ENCODE results near the gene SMAD6. TPM values are rescaled to one million over a fixed set of nuclear protein-coding genes. Genes with fewer than 3 reads are reported as not detected.

SMAD6 gene
- total RNA-seq, 4 donors from 2014 or later = 9.2 to 68.8 (median 12.4) TPM

DNA sequence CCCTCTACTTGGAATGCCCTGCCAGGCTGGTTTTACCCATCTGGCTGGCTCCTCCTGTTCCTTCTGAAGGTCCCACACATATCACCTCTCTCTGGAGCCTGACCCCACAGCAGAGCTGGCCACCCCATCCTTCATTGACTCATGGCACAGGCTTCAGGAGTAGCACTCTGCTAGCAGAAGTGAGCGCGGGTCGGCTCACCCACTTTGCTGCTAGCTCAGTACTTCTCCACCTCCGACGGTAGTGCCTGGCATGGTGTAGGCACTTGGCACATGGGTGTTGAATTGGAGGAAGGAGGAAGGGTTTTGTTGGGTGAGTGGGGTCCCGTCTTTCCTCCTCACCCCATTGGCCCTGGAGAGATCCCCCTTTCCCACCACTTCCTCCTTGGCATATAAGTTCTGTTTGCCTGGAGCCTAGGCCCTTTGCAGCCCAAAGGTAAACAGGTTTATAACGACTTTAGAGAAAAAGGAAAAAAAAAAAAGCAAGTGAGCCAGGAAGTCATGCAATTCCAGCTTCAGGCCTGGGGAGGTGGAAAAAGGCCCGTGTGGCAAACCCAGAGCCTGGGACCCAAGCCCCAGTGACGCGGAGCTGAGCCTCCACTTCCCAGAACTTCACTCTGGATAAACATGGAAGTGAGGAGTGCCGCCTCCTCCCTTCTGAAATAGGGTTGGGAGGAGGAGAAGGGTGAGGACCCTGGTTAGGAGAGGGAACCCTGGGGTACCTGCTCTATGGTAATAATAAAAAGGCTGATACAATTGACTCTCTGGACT lies 35.4 kb downstream of the SMAD6 start:
- TF ChIP-seq, protein P1, sequence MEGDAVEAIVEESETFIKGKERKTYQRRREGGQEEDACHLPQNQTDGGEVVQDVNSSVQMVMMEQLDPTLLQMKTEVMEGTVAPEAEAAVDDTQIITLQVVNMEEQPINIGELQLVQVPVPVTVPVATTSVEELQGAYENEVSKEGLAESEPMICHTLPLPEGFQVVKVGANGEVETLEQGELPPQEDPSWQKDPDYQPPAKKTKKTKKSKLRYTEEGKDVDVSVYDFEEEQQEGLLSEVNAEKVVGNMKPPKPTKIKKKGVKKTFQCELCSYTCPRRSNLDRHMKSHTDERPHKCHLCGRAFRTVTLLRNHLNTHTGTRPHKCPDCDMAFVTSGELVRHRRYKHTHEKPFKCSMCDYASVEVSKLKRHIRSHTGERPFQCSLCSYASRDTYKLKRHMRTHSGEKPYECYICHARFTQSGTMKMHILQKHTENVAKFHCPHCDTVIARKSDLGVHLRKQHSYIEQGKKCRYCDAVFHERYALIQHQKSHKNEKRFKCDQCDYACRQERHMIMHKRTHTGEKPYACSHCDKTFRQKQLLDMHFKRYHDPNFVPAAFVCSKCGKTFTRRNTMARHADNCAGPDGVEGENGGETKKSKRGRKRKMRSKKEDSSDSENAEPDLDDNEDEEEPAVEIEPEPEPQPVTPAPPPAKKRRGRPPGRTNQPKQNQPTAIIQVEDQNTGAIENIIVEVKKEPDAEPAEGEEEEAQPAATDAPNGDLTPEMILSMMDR (IDR thresholded peaks at IDR 0.05; ENCODE audit: low read depth) = no peak

DNA sequence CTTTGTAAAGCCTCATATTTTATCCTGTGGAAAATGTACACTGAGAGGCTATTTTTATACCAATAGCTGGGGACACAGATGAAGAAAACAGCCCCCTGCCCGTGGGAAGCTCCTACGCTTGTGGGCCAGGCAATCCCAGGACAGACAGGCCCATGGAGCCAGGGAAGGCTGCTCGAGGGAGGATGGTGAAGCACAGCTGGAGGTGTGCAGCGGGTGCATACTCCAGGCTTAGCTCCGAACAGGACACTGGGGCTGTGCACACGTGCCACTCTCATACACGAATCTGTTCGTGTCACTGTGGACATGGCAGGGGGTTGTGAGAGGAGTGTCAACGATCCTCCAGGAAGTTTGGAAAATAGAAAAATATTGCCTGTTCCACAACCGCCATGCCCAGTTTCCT lies 36.1 kb downstream of the SMAD6 start:
- TF ChIP-seq, protein P1 (IDR thresholded peaks at IDR 0.05; ENCODE audit: low read depth) = no peak

DNA sequence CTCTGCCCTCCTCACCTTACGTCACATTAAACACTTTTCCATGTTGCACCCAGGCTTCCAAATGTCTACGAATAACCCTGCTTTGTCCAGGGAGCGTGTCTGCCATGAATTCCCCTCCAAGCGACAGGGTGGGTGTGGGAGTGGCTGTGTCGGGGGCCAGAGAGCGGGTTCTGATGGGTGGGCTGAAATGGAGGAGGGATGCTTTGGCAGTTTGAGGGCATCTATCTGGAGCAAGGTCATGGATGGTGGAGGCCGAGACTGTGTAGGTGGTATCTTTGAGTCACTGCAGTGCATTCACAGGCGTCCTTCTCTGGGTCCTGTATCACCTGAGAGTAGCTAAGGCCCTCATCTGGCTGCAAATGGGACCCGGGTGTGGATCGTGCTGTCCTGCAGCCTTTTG lies 36.6 kb downstream of the SMAD6 start:
- TF ChIP-seq, protein P1 (IDR thresholded peaks at IDR 0.05; ENCODE audit: low read depth) = no peak

DNA sequence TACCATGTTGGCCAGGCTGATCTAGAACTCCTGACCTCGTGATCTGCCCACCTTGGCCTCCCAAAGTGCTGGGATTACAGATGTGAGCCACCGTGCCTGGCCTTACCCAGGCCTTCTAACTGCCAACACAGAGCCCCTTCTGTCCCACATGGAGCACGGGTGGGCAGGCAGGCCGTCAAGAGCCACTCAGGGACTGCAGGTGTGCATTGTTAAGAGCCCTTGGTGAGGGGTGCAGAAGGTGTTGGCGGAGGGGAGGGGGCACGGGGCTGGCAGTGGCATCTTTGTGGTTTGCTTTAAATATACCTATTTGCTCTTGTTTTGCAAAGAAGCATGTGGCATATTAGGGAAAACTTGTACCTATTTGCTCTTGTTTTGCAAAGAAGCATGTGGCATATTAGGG lies 37.3 kb downstream of the SMAD6 start:
- TF ChIP-seq, protein P1 (IDR thresholded peaks at IDR 0.05; ENCODE audit: low read depth) = no peak

DNA sequence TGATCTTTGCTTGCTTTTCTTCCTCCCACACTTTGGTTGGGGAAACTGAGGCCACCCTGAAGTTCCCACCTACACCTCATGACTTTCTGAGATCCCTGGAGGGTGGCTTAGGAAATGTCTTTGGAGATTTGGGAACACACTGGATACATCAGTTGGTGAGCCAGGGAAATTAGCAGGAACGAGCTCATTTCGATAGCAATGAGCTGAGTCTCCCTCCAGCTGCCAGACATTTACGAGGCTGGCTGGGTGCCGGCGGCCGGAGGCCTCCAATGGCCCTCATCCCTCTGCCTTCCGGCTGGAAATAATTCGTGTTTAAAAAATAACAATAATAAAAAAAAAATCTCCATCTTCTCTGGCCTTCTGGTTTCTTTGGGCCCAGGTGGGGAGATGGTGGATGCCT lies 38.8 kb downstream of the SMAD6 start:
- TF ChIP-seq, protein P1 (IDR thresholded peaks at IDR 0.05; ENCODE audit: low read depth) = no peak

DNA sequence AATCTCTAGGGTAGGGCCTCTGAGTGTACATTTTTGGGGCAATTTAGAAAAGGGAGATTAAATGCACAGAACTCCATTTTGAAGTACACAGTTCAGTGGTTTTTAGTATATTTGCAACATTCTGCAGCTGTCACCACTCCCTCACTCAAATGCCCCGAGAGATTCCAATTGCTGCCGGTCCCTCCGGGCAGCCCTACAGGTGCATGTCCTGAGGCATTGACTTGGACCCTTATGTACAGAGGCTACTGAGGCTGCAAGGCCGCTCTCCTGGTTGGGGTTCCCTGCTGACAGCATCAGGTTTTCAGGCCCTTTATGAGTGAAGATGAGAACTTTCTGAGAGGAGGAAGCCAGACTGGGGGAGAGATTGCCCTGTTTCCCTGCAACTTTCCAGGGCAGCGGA lies 39.6 kb downstream of the SMAD6 start:
- TF ChIP-seq, protein P1 (IDR thresholded peaks at IDR 0.05; ENCODE audit: low read depth) = no peak

DNA sequence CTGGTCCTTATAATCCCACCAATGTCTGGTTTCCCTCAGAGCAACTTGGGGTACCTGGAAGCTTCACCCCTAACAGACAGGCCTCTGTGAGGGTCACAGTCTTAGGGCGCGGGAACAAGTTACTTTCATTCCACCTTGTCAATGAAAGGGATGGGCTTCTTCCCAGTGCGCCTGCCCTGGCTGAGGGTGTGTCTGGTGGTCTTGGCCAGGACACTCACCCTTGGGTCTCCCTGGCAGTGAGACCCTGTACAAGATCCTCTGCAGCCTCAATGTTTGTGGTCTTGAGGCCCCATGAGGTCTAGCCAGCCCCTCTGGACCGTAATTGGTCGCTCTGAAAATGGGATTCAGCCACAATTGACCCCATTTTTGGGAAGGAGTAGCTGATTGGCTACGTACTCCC lies 40.2 kb downstream of the SMAD6 start:
- TF ChIP-seq, protein P1 (IDR thresholded peaks at IDR 0.05; ENCODE audit: low read depth) = no peak
